Measurements from ENCODE around the gene MOB3B. TPM values are rescaled to one million over a fixed set of nuclear protein-coding genes. Genes with fewer than 3 reads are reported as not detected.

The MOB3B gene
- total and polyA plus RNA-seq, 2 donors: 2.3 to 7.8 TPM

GRCh38 chr9:27337833-27338526 is 191.6 kb downstream of the MOB3B start:
- WGBS: 51% methylated on average over 5 of the region's 5 CpGs
- no peak for DNase-seq (ENCODE audit: low read depth in 6 of 9, low spot score in 9 of 9)
- no peaks in the 10 kb centered on the region for H3K9me3 ChIP-seq (ENCODE audit: control insufficient read depth in 2 of 2, insufficient read depth in 1 of 2, low read length in 1 of 2)
- H3K27ac ChIP-seq (ENCODE audit: low read depth in 1 of 2, low read length in 1 of 2): no peak overlapping the region
- no peaks in the 10 kb centered on the region for H3K27me3 ChIP-seq (ENCODE audit: control insufficient read depth in 2 of 2, insufficient read depth in 1 of 2, low read length in 1 of 2)
- H3K4me3 ChIP-seq (ENCODE audit: low read length in 2 of 2): no peak overlapping the region
- no peaks in the 10 kb centered on the region for H3K36me3 ChIP-seq (ENCODE audit: control insufficient read depth in 2 of 2, insufficient read depth in 2 of 2, low read length in 1 of 2)
- peaks cover 0 to 22% of the 10 kb centered on the region in 2 donors for H3K4me1 ChIP-seq (ENCODE audit: control insufficient read depth in 2 of 2, insufficient read depth in 2 of 2, low read length in 2 of 2)

GRCh38 chr9:27337236-27337635 is 192.4 kb downstream of the MOB3B start:
- DNase-seq (ENCODE audit: low read depth in 6 of 9, low spot score in 9 of 9): no peak
- Histone ChIP-seq H3K4me3 (ENCODE audit: low read length in 2 of 2) (no peak overlapping the region), H3K4me1 (ENCODE audit: control insufficient read depth in 2 of 2, insufficient read depth in 2 of 2, low read length in 2 of 2) (peaks cover 0 to 22% of the 10 kb centered on the region in 2 donors), H3K36me3 (ENCODE audit: control insufficient read depth in 2 of 2, insufficient read depth in 2 of 2, low read length in 1 of 2) (no peaks in the 10 kb centered on the region), H3K27me3 (ENCODE audit: control insufficient read depth in 2 of 2, insufficient read depth in 1 of 2, low read length in 1 of 2) (no peaks in the 10 kb centered on the region), H3K9me3 (ENCODE audit: control insufficient read depth in 2 of 2, insufficient read depth in 1 of 2, low read length in 1 of 2) (no peaks in the 10 kb centered on the region), H3K27ac (ENCODE audit: low read depth in 1 of 2, low read length in 1 of 2) (no peak overlapping the region)
- WGBS: 91% methylated on average over 3 of the region's 3 CpGs

GRCh38 chr9:27336829-27337228 is 192.8 kb downstream of the MOB3B start:
- Histone ChIP-seq H3K27me3 (ENCODE audit: control insufficient read depth in 2 of 2, insufficient read depth in 1 of 2, low read length in 1 of 2) (no peaks in the 10 kb centered on the region), H3K4me3 (ENCODE audit: low read length in 2 of 2) (no peak overlapping the region), H3K36me3 (ENCODE audit: control insufficient read depth in 2 of 2, insufficient read depth in 2 of 2, low read length in 1 of 2) (no peaks in the 10 kb centered on the region), H3K9me3 (ENCODE audit: control insufficient read depth in 2 of 2, insufficient read depth in 1 of 2, low read length in 1 of 2) (no peaks in the 10 kb centered on the region), H3K4me1 (ENCODE audit: control insufficient read depth in 2 of 2, insufficient read depth in 2 of 2, low read length in 2 of 2) (peaks cover 0 to 22% of the 10 kb centered on the region in 2 donors), H3K27ac (ENCODE audit: low read depth in 1 of 2, low read length in 1 of 2) (no peak overlapping the region)
- 96% methylated on average over 10 of the region's 10 CpGs for WGBS
- no peak for DNase-seq (ENCODE audit: low read depth in 6 of 9, low spot score in 9 of 9)

- no peaks in the 10 kb centered on the region for H3K36me3 ChIP-seq (ENCODE audit: control insufficient read depth in 2 of 2, insufficient read depth in 2 of 2, low read length in 1 of 2)
- no peaks in the 10 kb centered on the region for H3K9me3 ChIP-seq (ENCODE audit: control insufficient read depth in 2 of 2, insufficient read depth in 1 of 2, low read length in 1 of 2)
- H3K4me3 ChIP-seq (ENCODE audit: low read length in 2 of 2): no peak overlapping the region
- 95% methylated on average over 1 of the region's 1 CpG for WGBS
- H3K27me3 ChIP-seq (ENCODE audit: control insufficient read depth in 2 of 2, insufficient read depth in 1 of 2, low read length in 1 of 2): no peaks in the 10 kb centered on the region
- DNase-seq (ENCODE audit: low read depth in 6 of 9, low spot score in 9 of 9): no peak
- H3K27ac ChIP-seq (ENCODE audit: low read depth in 1 of 2, low read length in 1 of 2): no peak overlapping the region
- H3K4me1 ChIP-seq (ENCODE audit: control insufficient read depth in 2 of 2, insufficient read depth in 2 of 2, low read length in 2 of 2): peaks cover 0 to 22% of the 10 kb centered on the region in 2 donors
Observed at GRCh38 chr9:27336126-27336525, 193.5 kb downstream of the MOB3B start.

- Histone ChIP-seq H3K4me1 (ENCODE audit: control insufficient read depth in 2 of 2, insufficient read depth in 2 of 2, low read length in 2 of 2) (peaks cover 0 to 19% of the 10 kb centered on the region in 2 donors), H3K4me3 (ENCODE audit: low read length in 2 of 2) (no peak overlapping the region), H3K27ac (ENCODE audit: low read depth in 1 of 2, low read length in 1 of 2) (no peak overlapping the region), H3K36me3 (ENCODE audit: control insufficient read depth in 2 of 2, insufficient read depth in 2 of 2, low read length in 1 of 2) (no peaks in the 10 kb centered on the region), H3K9me3 (ENCODE audit: control insufficient read depth in 2 of 2, insufficient read depth in 1 of 2, low read length in 1 of 2) (no peaks in the 10 kb centered on the region), H3K27me3 (ENCODE audit: control insufficient read depth in 2 of 2, insufficient read depth in 1 of 2, low read length in 1 of 2) (no peaks in the 10 kb centered on the region)
- 89% methylated on average over 6 of the region's 6 CpGs for WGBS
- no peak for DNase-seq (ENCODE audit: low read depth in 6 of 9, low spot score in 9 of 9)
Observed at GRCh38 chr9:27335075-27335474, 194.5 kb downstream of the MOB3B start.

- Histone ChIP-seq H3K36me3 (ENCODE audit: control insufficient read depth in 2 of 2, insufficient read depth in 2 of 2, low read length in 1 of 2) (no peaks in the 10 kb centered on the region), H3K27ac (ENCODE audit: low read depth in 1 of 2, low read length in 1 of 2) (no peak overlapping the region), H3K4me1 (ENCODE audit: control insufficient read depth in 2 of 2, insufficient read depth in 2 of 2, low read length in 2 of 2) (peaks cover 0 to 16% of the 10 kb centered on the region in 2 donors), H3K27me3 (ENCODE audit: control insufficient read depth in 2 of 2, insufficient read depth in 1 of 2, low read length in 1 of 2) (no peaks in the 10 kb centered on the region), H3K9me3 (ENCODE audit: control insufficient read depth in 2 of 2, insufficient read depth in 1 of 2, low read length in 1 of 2) (no peaks in the 10 kb centered on the region), H3K4me3 (ENCODE audit: low read length in 2 of 2) (no peak overlapping the region)
- WGBS: 49% methylated on average over 7 of the region's 7 CpGs
- DNase-seq (ENCODE audit: low read depth in 6 of 9, low spot score in 9 of 9): peak; percentile 30 to 84 (median 61)
Observed at GRCh38 chr9:27333241-27334052, 196.2 kb downstream of the MOB3B start.

- DNase-seq (ENCODE audit: low read depth in 6 of 9, low spot score in 9 of 9): no peak
- Histone ChIP-seq H3K27me3 (ENCODE audit: control insufficient read depth in 2 of 2, insufficient read depth in 1 of 2, low read length in 1 of 2) (no peaks in the 10 kb centered on the region), H3K4me1 (ENCODE audit: control insufficient read depth in 2 of 2, insufficient read depth in 2 of 2, low read length in 2 of 2) (peaks cover 0 to 2% of the 10 kb centered on the region in 2 donors), H3K9me3 (ENCODE audit: control insufficient read depth in 2 of 2, insufficient read depth in 1 of 2, low read length in 1 of 2) (no peaks in the 10 kb centered on the region), H3K27ac (ENCODE audit: low read depth in 1 of 2, low read length in 1 of 2) (no peak overlapping the region), H3K4me3 (ENCODE audit: low read length in 2 of 2) (no peak overlapping the region), H3K36me3 (ENCODE audit: control insufficient read depth in 2 of 2, insufficient read depth in 2 of 2, low read length in 1 of 2) (no peaks in the 10 kb centered on the region)
- WGBS: 96% methylated on average over 4 of the region's 4 CpGs
Observed at GRCh38 chr9:27331393-27331792, 198.2 kb downstream of the MOB3B start.

GRCh38 chr9:27329291-27329690 is 200.3 kb downstream of the MOB3B start:
- no peak for DNase-seq (ENCODE audit: low read depth in 6 of 9, low spot score in 9 of 9)
- Histone ChIP-seq H3K36me3 (ENCODE audit: control insufficient read depth in 2 of 2, insufficient read depth in 2 of 2, low read length in 1 of 2) (no peaks in the 10 kb centered on the region), H3K27me3 (ENCODE audit: control insufficient read depth in 2 of 2, insufficient read depth in 1 of 2, low read length in 1 of 2) (no peaks in the 10 kb centered on the region), H3K4me3 (ENCODE audit: low read length in 2 of 2) (no peak overlapping the region), H3K9me3 (ENCODE audit: control insufficient read depth in 2 of 2, insufficient read depth in 1 of 2, low read length in 1 of 2) (no peaks in the 10 kb centered on the region), H3K27ac (ENCODE audit: low read depth in 1 of 2, low read length in 1 of 2) (no peak overlapping the region), H3K4me1 (ENCODE audit: control insufficient read depth in 2 of 2, insufficient read depth in 2 of 2, low read length in 2 of 2) (peaks cover 0 to 2% of the 10 kb centered on the region in 2 donors)
- 91% methylated on average over 9 of the region's 9 CpGs for WGBS

- H3K27me3 ChIP-seq (ENCODE audit: control insufficient read depth in 2 of 2, insufficient read depth in 1 of 2, low read length in 1 of 2): no peaks in the 10 kb centered on the region
- no peaks in the 10 kb centered on the region for H3K36me3 ChIP-seq (ENCODE audit: control insufficient read depth in 2 of 2, insufficient read depth in 2 of 2, low read length in 1 of 2)
- no peak overlapping the region for H3K27ac ChIP-seq (ENCODE audit: low read depth in 1 of 2, low read length in 1 of 2)
- peaks cover 0 to 2% of the 10 kb centered on the region in 2 donors for H3K4me1 ChIP-seq (ENCODE audit: control insufficient read depth in 2 of 2, insufficient read depth in 2 of 2, low read length in 2 of 2)
- no peaks in the 10 kb centered on the region for H3K9me3 ChIP-seq (ENCODE audit: control insufficient read depth in 2 of 2, insufficient read depth in 1 of 2, low read length in 1 of 2)
- no peak overlapping the region for H3K4me3 ChIP-seq (ENCODE audit: low read length in 2 of 2)
- WGBS: 94% methylated on average over 3 of the region's 3 CpGs
- no peak for DNase-seq (ENCODE audit: low read depth in 6 of 9, low spot score in 9 of 9)
Observed at GRCh38 chr9:27328483-27328882, 201.1 kb downstream of the MOB3B start.
